Breast epithelium (tissue), 3 donors: Measurements from ENCODE around the gene FHOD3.

Experiments used
- CTCF ChIP-seq, 3 donors: fragments of 450-650 bp; IDR thresholded peaks; one replicate each; pipeline ENCODE4 v1.5.1; 2016 to 2017; ENCODE audit warnings: antibody characterized with exemption in 3 of 3, mild to moderate bottlenecking in 3 of 3, moderate library complexity in 3 of 3
- POLR2A ChIP-seq: fragments of 450-650 bp; IDR thresholded peaks from one replicate; pipeline ENCODE4 v1.6.1; 2016; ENCODE audit warnings: antibody characterized with exemption, mild to moderate bottlenecking, moderate library complexity
- POLR2AphosphoS5 ChIP-seq, 3 donors: sonication (generic); formaldehyde crosslinking; IDR thresholded peaks; one replicate each; pipeline ENCODE4 v1.6.1; 2017; ENCODE audit warnings: antibody characterized with exemption in 3 of 3

- TF ChIP-seq POLR2A (no peak), CTCF (IDR thresholded peaks at IDR 0.05) (no peak), POLR2AphosphoS5 (IDR thresholded peaks at IDR 0.05) (no peak)
These were observed 303.0 kb downstream of the FHOD3 start for GRCh38 chr18:36600548-36600947.
